Liver (tissue), 9 donors: ENCODE results near the gene KLHL14. TPM values are rescaled to one million over a fixed set of nuclear protein-coding genes. Genes with fewer than 3 reads are reported as not detected.

Experiments used
- DNase-seq: peaks from one replicate; pipeline ENCODE4 v3.0.0-alpha.2; 2017; ENCODE audit warnings: low spot score
- H3K27ac ChIP-seq, 2 donors: one replicate each; pipeline ENCODE4 v1.7.0; 2013; ENCODE audit warnings: inconsistent platforms in 2 of 2, low read length in 2 of 2, control low read depth in 1 of 2, low read depth in 1 of 2, mild to moderate bottlenecking in 1 of 2
- H3K27me3 ChIP-seq, 4 donors: one replicate each; pipeline versions ENCODE4 v1.6.1 to v1.7.0; 2013; ENCODE audit warnings: low read length in 3 of 4, inconsistent platforms in 1 of 4, mild to moderate bottlenecking in 1 of 4, moderate library complexity in 1 of 4; ENCODE audit not compliant: control insufficient read depth in 4 of 4, insufficient read depth in 4 of 4
- H3K36me3 ChIP-seq, 4 donors: one replicate each; pipeline versions ENCODE4 v1.6.1 to v1.7.0; 2013; ENCODE audit warnings: low read length in 3 of 4, mild to moderate bottlenecking in 3 of 4, low read depth in 1 of 4, moderate library complexity in 1 of 4; ENCODE audit not compliant: control insufficient read depth in 4 of 4, insufficient read depth in 3 of 4
- H3K4me1 ChIP-seq, 4 donors: one replicate each; pipeline versions ENCODE4 v1.6.1 to v1.7.0; 2013; ENCODE audit warnings: low read length in 3 of 4, mild to moderate bottlenecking in 3 of 4, moderate library complexity in 1 of 4; ENCODE audit not compliant: control insufficient read depth in 4 of 4, insufficient read depth in 4 of 4
- H3K4me3 ChIP-seq, 3 donors: one replicate each; pipeline versions ENCODE4 v1.6.1 to v1.7.0; 2013; ENCODE audit warnings: low read length in 3 of 3, control low read depth in 1 of 3, low read depth in 1 of 3, mild to moderate bottlenecking in 1 of 3
- H3K9ac ChIP-seq, 2 donors: one replicate each; pipeline ENCODE4 v1.7.0; 2013; ENCODE audit warnings: low read length in 2 of 2, mild to moderate bottlenecking in 2 of 2, moderate library complexity in 2 of 2, control low read depth in 1 of 2, low read depth in 1 of 2
- H3K9me3 ChIP-seq, 4 donors: one replicate each; pipeline versions ENCODE4 v1.6.1 to v1.7.0; 2013; ENCODE audit warnings: low read length in 3 of 4; ENCODE audit not compliant: control insufficient read depth in 4 of 4
- EGR1 ChIP-seq, 2 donors: IDR thresholded peaks; 2 replicates each; pipeline ENCODE4 v1.6.1; 2016 to 2018; ENCODE audit warnings: antibody characterized with exemption in 2 of 2, low read depth in 2 of 2
- FOXA2 ChIP-seq: IDR thresholded peaks from 2 replicates; pipeline ENCODE4 v1.6.1; 2016; ENCODE audit warnings: antibody characterized with exemption
- GABPA ChIP-seq, 2 donors: IDR thresholded peaks in 1 of 2; conservative IDR thresholded peaks in 1 of 2; 2 replicates each; pipeline ENCODE4 v1.6.1; 2016; ENCODE audit warnings: antibody characterized with exemption in 2 of 2, mild to moderate bottlenecking in 1 of 2, moderate library complexity in 1 of 2
- HNF4A ChIP-seq, 2 donors: conservative IDR thresholded peaks; 2 replicates each; pipeline ENCODE4 v1.6.1; 2016; ENCODE audit warnings: antibody characterized with exemption in 2 of 2, mild to moderate bottlenecking in 2 of 2
- HNF4G ChIP-seq: IDR thresholded peaks from 2 replicates; pipeline ENCODE4 v1.6.1; 2016; ENCODE audit warnings: antibody characterized with exemption
- JUND ChIP-seq, 2 donors: IDR thresholded peaks; 2 replicates each; pipeline ENCODE4 v1.6.1; 2016; ENCODE audit warnings: antibody characterized with exemption in 2 of 2
- NR2F2 ChIP-seq: IDR thresholded peaks from 2 replicates; pipeline ENCODE4 v1.6.1; 2016; ENCODE audit warnings: antibody characterized with exemption
- RAD21 ChIP-seq, 2 donors: IDR thresholded peaks; 2 replicates each; pipeline ENCODE4 v1.6.1; 2016; ENCODE audit warnings: antibody characterized with exemption in 2 of 2, mild to moderate bottlenecking in 2 of 2
- RXRA ChIP-seq, 2 donors: IDR thresholded peaks; 2 replicates each; pipeline ENCODE4 v1.6.1; 2017 to 2018; ENCODE audit warnings: antibody characterized with exemption in 2 of 2, mild to moderate bottlenecking in 1 of 2
- SP1 ChIP-seq: IDR thresholded peaks from 2 replicates; pipeline ENCODE4 v1.6.1; 2018; ENCODE audit warnings: antibody characterized with exemption, mild to moderate bottlenecking
- TAF1 ChIP-seq: conservative IDR thresholded peaks from 2 replicates; pipeline ENCODE4 v1.6.1; 2016; ENCODE audit warnings: antibody characterized with exemption, mild to moderate bottlenecking
- YY1 ChIP-seq: IDR thresholded peaks from 2 replicates; pipeline ENCODE4 v1.6.1; 2016; ENCODE audit warnings: antibody characterized with exemption, mild to moderate bottlenecking
- ZBTB33 ChIP-seq: IDR thresholded peaks from 2 replicates; pipeline ENCODE4 v1.6.1; 2016; ENCODE audit warnings: antibody characterized with exemption
- WGBS: extraction: QIAGEN DNeasy Blood & Tissue Kit; methylation state at CpG from one replicate; pipeline ENCODE4 v1.1.7; 2013; 5-methylcytosine and 5-hydroxymethylcytosine counted together
- polyA plus RNA-seq, 2 donors: library from polyadenylated mRNA; stranded (reverse) in 1 of 2; unstranded in 1 of 2; fragments of 200-250 nt in 1 of 2; fragments of >200 nt in 1 of 2; fragmentation: Nextera tagmentation in 1 of 2; extraction: Ambion mirVana in 1 of 2; gene quantifications; one replicate each; pipeline versions ENCODE4 v1.2.1 to v1.2.3, GENCODE V29; 2013 to 2015
- total RNA-seq, 2 donors: library from RNA; depleted of rRNA; stranded (reverse); fragments of >200 nt; gene quantifications; one replicate each; pipeline ENCODE4 v1.2.3, GENCODE V29; 2014
- TF ChIP-seq, protein P1 (sequence below): IDR thresholded peaks from 2 replicates; pipeline ENCODE4 v1.6.1; 2016; ENCODE audit warnings: antibody characterized with exemption, mild to moderate bottlenecking
- donor health status: healthy.
- donor health status: healthy.
- donor health status: healthy.
- donor health status: healthy.
- donor health status: healthy.

The KLHL14 gene
- total and polyA plus RNA-seq, 4 donors, result 0.02 to 1.1 (median 0.15) TPM

- DNase-seq, result no peak
- H3K27me3 ChIP-seq, result no peaks in the 10 kb centered on the region
- no peaks in the 10 kb centered on the region for H3K9me3 ChIP-seq
- no peaks in the 10 kb centered on the region for H3K36me3 ChIP-seq
- H3K9ac ChIP-seq, result no peak overlapping the region
- no peak overlapping the region for H3K4me3 ChIP-seq
- 68% methylated on average over 3 of the region's 3 CpGs for WGBS
- TF ChIP-seq RAD21 (IDR thresholded peaks at IDR 0.05) (no peak), HNF4A (conservative IDR thresholded peaks at IDR 0.05) (no peak)
- no peak overlapping the region for H3K27ac ChIP-seq
- no peaks in the 10 kb centered on the region for H3K4me1 ChIP-seq
Measured at GRCh38 chr18:32815881-32816280, 43.1 kb upstream of the KLHL14 start.

GRCh38 chr18:32812342-32812741 is 39.5 kb upstream of the KLHL14 start:
- 27% methylated on average over 3 of the region's 3 CpGs for WGBS
- TF ChIP-seq GABPA (IDR thresholded peaks at IDR 0.05 in 1 of 2, conservative IDR thresholded peaks at IDR 0.05 in 1 of 2) (no peak), FOXA2 (no peak), SP1 (no peak), JUND (IDR thresholded peaks at IDR 0.05) (no peak), YY1 (no peak), RXRA (IDR thresholded peaks at IDR 0.05) (no peak), ZBTB33 (no peak)
- TF ChIP-seq, protein P1, sequence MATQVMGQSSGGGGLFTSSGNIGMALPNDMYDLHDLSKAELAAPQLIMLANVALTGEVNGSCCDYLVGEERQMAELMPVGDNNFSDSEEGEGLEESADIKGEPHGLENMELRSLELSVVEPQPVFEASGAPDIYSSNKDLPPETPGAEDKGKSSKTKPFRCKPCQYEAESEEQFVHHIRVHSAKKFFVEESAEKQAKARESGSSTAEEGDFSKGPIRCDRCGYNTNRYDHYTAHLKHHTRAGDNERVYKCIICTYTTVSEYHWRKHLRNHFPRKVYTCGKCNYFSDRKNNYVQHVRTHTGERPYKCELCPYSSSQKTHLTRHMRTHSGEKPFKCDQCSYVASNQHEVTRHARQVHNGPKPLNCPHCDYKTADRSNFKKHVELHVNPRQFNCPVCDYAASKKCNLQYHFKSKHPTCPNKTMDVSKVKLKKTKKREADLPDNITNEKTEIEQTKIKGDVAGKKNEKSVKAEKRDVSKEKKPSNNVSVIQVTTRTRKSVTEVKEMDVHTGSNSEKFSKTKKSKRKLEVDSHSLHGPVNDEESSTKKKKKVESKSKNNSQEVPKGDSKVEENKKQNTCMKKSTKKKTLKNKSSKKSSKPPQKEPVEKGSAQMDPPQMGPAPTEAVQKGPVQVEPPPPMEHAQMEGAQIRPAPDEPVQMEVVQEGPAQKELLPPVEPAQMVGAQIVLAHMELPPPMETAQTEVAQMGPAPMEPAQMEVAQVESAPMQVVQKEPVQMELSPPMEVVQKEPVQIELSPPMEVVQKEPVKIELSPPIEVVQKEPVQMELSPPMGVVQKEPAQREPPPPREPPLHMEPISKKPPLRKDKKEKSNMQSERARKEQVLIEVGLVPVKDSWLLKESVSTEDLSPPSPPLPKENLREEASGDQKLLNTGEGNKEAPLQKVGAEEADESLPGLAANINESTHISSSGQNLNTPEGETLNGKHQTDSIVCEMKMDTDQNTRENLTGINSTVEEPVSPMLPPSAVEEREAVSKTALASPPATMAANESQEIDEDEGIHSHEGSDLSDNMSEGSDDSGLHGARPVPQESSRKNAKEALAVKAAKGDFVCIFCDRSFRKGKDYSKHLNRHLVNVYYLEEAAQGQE, result no peak
- Histone ChIP-seq H3K9ac (no peak overlapping the region), H3K4me1 (no peaks in the 10 kb centered on the region), H3K36me3 (no peaks in the 10 kb centered on the region), H3K27me3 (no peaks in the 10 kb centered on the region), H3K9me3 (no peaks in the 10 kb centered on the region), H3K4me3 (no peak overlapping the region), H3K27ac (no peak overlapping the region)
- DNase-seq, result no peak

DNA sequence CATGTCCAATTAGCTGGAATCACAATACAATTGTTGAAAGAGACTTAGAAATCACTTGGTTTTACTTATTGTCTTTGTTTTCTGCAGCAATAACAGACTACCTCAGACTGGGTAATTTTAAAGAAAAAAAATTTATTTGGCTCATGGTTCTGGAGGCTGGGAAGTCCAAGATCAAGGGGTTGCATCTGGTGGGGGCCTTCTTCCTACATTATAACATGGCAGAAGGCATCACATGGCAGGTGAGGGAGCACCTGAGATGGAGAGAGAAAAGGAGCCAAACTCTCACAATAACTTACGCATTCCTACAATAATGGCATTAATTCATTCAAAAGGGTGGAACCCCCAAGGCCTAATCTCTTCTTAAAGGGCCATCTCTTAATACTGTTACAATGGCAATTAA is 37.5 kb upstream of the KLHL14 start:
- Histone ChIP-seq H3K27me3 (peaks cover 0 to 3% (median 0%) of the 10 kb centered on the region in 4 donors), H3K9me3 (no peaks in the 10 kb centered on the region), H3K9ac (no peak overlapping the region), H3K36me3 (no peaks in the 10 kb centered on the region), H3K27ac (no peak overlapping the region), H3K4me3 (no peak overlapping the region), H3K4me1 (no peaks in the 10 kb centered on the region)
- WGBS, result 77% methylated on average over 1 of the region's 1 CpG
- TF ChIP-seq GABPA (IDR thresholded peaks at IDR 0.05 in 1 of 2, conservative IDR thresholded peaks at IDR 0.05 in 1 of 2), result no peak
- no peak for TF ChIP-seq YY1
- no peak for TF ChIP-seq NR2F2
- TF ChIP-seq JUND (IDR thresholded peaks at IDR 0.05), result no peak
- no peak for TF ChIP-seq EGR1 (IDR thresholded peaks at IDR 0.05; ENCODE audit: low read depth in 2 of 2)
- no peak for TF ChIP-seq HNF4G
- no peak for TF ChIP-seq ZBTB33
- TF ChIP-seq, protein P1, result no peak
- no peak for TF ChIP-seq RAD21 (IDR thresholded peaks at IDR 0.05)
- TF ChIP-seq TAF1, result no peak
- DNase-seq, result no peak
